ENCODE results near the gene WDR91. TPM values are rescaled to one million over a fixed set of nuclear protein-coding genes. Genes with fewer than 3 reads are reported as not detected.

WDR91 gene
- total RNA-seq, 1 experiment from 2014 or later: 8.8 TPM

- no peak for ATAC-seq
- intact Hi-C loops (cut with micrococcal nuclease; ENCODE audit: unreplicated experiment): no loop called here
- Histone ChIP-seq H3K27me3 (ENCODE audit: control insufficient read depth, insufficient read depth, low read length) (no peaks in the 10 kb centered on the region), H3K9me3 (ENCODE audit: control insufficient read depth, insufficient read depth, low read depth, low read length) (peaks cover 17% of the 10 kb centered on the region; the same call in 1 of the 2 replicates), H3K4me1 (ENCODE audit: control insufficient read depth, insufficient read depth, low read length) (no peaks in the 10 kb centered on the region), H3K4me3 (ENCODE audit: low read depth in 2 of 2, low read length in 2 of 2) (no peak overlapping the region), H3K27ac (ENCODE audit: low read length) (no peak overlapping the region), H3K36me3 (ENCODE audit: control insufficient read depth, insufficient read depth, low read length) (no peaks in the 10 kb centered on the region)
- in situ Hi-C loops (cut with HindIII; ENCODE audit: low pct_unique_long_range_greater_than_20kb, low sequenced_read_pairs): no loop called here
- ChIA-PET CTCF (no interaction called here), POLR2A (interaction anchor here (0.5 kb wide), 1 partner anchor 671 kb away, joined by 4 read pairs; no protein-coding TSS in a partner anchor)
- DNase-seq (ENCODE audit: low read depth, low spot score): no peak
- BruUV-seq (replicated peaks): no TSS peak
- no peak for TF ChIP-seq POLR2AphosphoS5 (IDR thresholded peaks at IDR 0.05; ENCODE audit: low read depth, low read length)
- TF ChIP-seq, protein P1, sequence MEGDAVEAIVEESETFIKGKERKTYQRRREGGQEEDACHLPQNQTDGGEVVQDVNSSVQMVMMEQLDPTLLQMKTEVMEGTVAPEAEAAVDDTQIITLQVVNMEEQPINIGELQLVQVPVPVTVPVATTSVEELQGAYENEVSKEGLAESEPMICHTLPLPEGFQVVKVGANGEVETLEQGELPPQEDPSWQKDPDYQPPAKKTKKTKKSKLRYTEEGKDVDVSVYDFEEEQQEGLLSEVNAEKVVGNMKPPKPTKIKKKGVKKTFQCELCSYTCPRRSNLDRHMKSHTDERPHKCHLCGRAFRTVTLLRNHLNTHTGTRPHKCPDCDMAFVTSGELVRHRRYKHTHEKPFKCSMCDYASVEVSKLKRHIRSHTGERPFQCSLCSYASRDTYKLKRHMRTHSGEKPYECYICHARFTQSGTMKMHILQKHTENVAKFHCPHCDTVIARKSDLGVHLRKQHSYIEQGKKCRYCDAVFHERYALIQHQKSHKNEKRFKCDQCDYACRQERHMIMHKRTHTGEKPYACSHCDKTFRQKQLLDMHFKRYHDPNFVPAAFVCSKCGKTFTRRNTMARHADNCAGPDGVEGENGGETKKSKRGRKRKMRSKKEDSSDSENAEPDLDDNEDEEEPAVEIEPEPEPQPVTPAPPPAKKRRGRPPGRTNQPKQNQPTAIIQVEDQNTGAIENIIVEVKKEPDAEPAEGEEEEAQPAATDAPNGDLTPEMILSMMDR (IDR thresholded peaks at IDR 0.05): no peak
- no peak for TF ChIP-seq SIN3A (IDR thresholded peaks at IDR 0.05; ENCODE audit: borderline replicate concordance, insufficient read depth, low read depth, low read length)
- TF ChIP-seq TCF7L2 (IDR thresholded peaks at IDR 0.05; ENCODE audit: low read depth, low read length): no peak
- TF ChIP-seq, protein P2, sequence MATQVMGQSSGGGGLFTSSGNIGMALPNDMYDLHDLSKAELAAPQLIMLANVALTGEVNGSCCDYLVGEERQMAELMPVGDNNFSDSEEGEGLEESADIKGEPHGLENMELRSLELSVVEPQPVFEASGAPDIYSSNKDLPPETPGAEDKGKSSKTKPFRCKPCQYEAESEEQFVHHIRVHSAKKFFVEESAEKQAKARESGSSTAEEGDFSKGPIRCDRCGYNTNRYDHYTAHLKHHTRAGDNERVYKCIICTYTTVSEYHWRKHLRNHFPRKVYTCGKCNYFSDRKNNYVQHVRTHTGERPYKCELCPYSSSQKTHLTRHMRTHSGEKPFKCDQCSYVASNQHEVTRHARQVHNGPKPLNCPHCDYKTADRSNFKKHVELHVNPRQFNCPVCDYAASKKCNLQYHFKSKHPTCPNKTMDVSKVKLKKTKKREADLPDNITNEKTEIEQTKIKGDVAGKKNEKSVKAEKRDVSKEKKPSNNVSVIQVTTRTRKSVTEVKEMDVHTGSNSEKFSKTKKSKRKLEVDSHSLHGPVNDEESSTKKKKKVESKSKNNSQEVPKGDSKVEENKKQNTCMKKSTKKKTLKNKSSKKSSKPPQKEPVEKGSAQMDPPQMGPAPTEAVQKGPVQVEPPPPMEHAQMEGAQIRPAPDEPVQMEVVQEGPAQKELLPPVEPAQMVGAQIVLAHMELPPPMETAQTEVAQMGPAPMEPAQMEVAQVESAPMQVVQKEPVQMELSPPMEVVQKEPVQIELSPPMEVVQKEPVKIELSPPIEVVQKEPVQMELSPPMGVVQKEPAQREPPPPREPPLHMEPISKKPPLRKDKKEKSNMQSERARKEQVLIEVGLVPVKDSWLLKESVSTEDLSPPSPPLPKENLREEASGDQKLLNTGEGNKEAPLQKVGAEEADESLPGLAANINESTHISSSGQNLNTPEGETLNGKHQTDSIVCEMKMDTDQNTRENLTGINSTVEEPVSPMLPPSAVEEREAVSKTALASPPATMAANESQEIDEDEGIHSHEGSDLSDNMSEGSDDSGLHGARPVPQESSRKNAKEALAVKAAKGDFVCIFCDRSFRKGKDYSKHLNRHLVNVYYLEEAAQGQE (IDR thresholded peaks at IDR 0.05; ENCODE audit: insufficient read depth in 1 of 2, low read depth in 2 of 2, low read length in 1 of 2): no peak
These were observed 31.2 kb downstream of the WDR91 start for GRCh38 chr7:135180122-135180521.

GRCh38 chr7:135179321-135179925, 31.9 kb downstream of the WDR91 start:
- no peaks in the 10 kb centered on the region for H3K27me3 ChIP-seq (ENCODE audit: control insufficient read depth, insufficient read depth, low read length)
- TF ChIP-seq, protein P2 (IDR thresholded peaks at IDR 0.05; ENCODE audit: insufficient read depth in 1 of 2, low read depth in 2 of 2, low read length in 1 of 2): no peak
- TF ChIP-seq POLR2AphosphoS5 (IDR thresholded peaks at IDR 0.05; ENCODE audit: low read depth, low read length) (no peak), SIN3A (IDR thresholded peaks at IDR 0.05; ENCODE audit: borderline replicate concordance, insufficient read depth, low read depth, low read length) (no peak), TCF7L2 (IDR thresholded peaks at IDR 0.05; ENCODE audit: low read depth, low read length) (no peak)
- TF ChIP-seq, protein P1 (IDR thresholded peaks at IDR 0.05): no peak
- no peaks in the 10 kb centered on the region for H3K4me1 ChIP-seq (ENCODE audit: control insufficient read depth, insufficient read depth, low read length)
- no peak for ATAC-seq
- no peak overlapping the region for H3K27ac ChIP-seq (ENCODE audit: low read length)
- in situ Hi-C loops (cut with HindIII; ENCODE audit: low pct_unique_long_range_greater_than_20kb, low sequenced_read_pairs): no loop called here
- ChIA-PET POLR2A (interaction anchor here (0.5 kb wide), 1 partner anchor 672 kb away, joined by 4 read pairs; no protein-coding TSS in a partner anchor), CTCF (no interaction called here)
- BruUV-seq (replicated peaks): no TSS peak
- H3K9me3 ChIP-seq (ENCODE audit: control insufficient read depth, insufficient read depth, low read depth, low read length): peaks cover 17% of the 10 kb centered on the region; the same call in 1 of the 2 replicates
- DNase-seq (ENCODE audit: low read depth, low spot score): no peak
- H3K4me3 ChIP-seq (ENCODE audit: low read depth in 2 of 2, low read length in 2 of 2): no peak overlapping the region
- H3K36me3 ChIP-seq (ENCODE audit: control insufficient read depth, insufficient read depth, low read length): no peaks in the 10 kb centered on the region
- intact Hi-C loops (cut with micrococcal nuclease; ENCODE audit: unreplicated experiment): loop anchor here (10.0 kb wide), 1 partner anchor 55 kb away; the partner anchor contains the start of gene STRA8
